Endometrial microvascular endothelial cells (primary cell): ENCODE data around the gene VSNL1. TPM values are rescaled to one million over a fixed set of nuclear protein-coding genes. Genes with fewer than 3 reads are reported as not detected.

Experiments
- in situ Hi-C: cut with HindIII; loops from 2 replicates; pipeline ENCODE4 v1.10.0; 2017; ENCODE audit warnings: low sequenced_read_pairs, low pct_unique_long_range_greater_than_20kb; ENCODE audit errors: inconsistent ontology term
- total RNA-seq: library from RNA; depleted of rRNA; stranded (reverse); fragments of >200 nt; gene quantifications from one replicate; pipeline ENCODE4 v1.2.3, GENCODE V29; 2015; ENCODE audit errors: inconsistent ontology term

VSNL1 gene
- not detected for total RNA-seq

- in situ Hi-C loops, result no loop called here
These were observed at the start of gene VSNL1 for GRCh38 chr2:17540093-17540812. VSNL1 (plus strand) TSS chr2:17540696; CDS start chr2:17592075, 51,379 bp downstream.

GRCh38 chr2:17495590-17495989, 44.9 kb upstream of the VSNL1 start:
- in situ Hi-C loops, result no loop called here

GRCh38 chr2:17497718-17498117, 42.8 kb upstream of the VSNL1 start:
- in situ Hi-C loops, result no loop called here

GRCh38 chr2:17506736-17507616, 33.5 kb upstream of the VSNL1 start:
- in situ Hi-C loops, result no loop called here

GRCh38 chr2:17515652-17516051, 24.8 kb upstream of the VSNL1 start:
- in situ Hi-C loops, result no loop called here

GRCh38 chr2:17517481-17518211, 22.9 kb upstream of the VSNL1 start:
- in situ Hi-C loops, result no loop called here

- in situ Hi-C loops, result no loop called here
These were observed 22.0 kb upstream of the VSNL1 start, which contains the start of gene RAD51AP2 for GRCh38 chr2:17518212-17519154. RAD51AP2 (minus strand) TSS chr2:17518440; CDS start chr2:17518415, 25 bp downstream.

GRCh38 chr2:17519486-17519885, 21.0 kb upstream of the VSNL1 start:
- in situ Hi-C loops, result no loop called here

GRCh38 chr2:17520761-17521160, 19.7 kb upstream of the VSNL1 start:
- in situ Hi-C loops, result no loop called here

GRCh38 chr2:17521621-17522020, 18.9 kb upstream of the VSNL1 start:
- in situ Hi-C loops, result no loop called here

- in situ Hi-C loops, result no loop called here
These were observed 18.2 kb upstream of the VSNL1 start for GRCh38 chr2:17522303-17522702.

GRCh38 chr2:17529771-17530170, 10.7 kb upstream of the VSNL1 start:
- in situ Hi-C loops, result no loop called here

- in situ Hi-C loops, result no loop called here
These were observed 7.0 kb upstream of the VSNL1 start for GRCh38 chr2:17533546-17533945.

GRCh38 chr2:17536416-17536815, 4.1 kb upstream of the VSNL1 start:
- in situ Hi-C loops, result no loop called here

GRCh38 chr2:17538022-17538843, 2.3 kb upstream of the VSNL1 start:
- in situ Hi-C loops, result no loop called here

GRCh38 chr2:17538844-17539554, 1.5 kb upstream of the VSNL1 start:
- in situ Hi-C loops, result no loop called here

- in situ Hi-C loops, result no loop called here
These were observed 844 bp upstream of the VSNL1 start for GRCh38 chr2:17539611-17540092.
